8988T (cell line): ENCODE data around the gene NFKBIE.

Source experiments
- DNase-seq: peaks from one replicate; pipeline ENCODE4 v3.0.0; 2011

NFKBIE gene

DNA sequence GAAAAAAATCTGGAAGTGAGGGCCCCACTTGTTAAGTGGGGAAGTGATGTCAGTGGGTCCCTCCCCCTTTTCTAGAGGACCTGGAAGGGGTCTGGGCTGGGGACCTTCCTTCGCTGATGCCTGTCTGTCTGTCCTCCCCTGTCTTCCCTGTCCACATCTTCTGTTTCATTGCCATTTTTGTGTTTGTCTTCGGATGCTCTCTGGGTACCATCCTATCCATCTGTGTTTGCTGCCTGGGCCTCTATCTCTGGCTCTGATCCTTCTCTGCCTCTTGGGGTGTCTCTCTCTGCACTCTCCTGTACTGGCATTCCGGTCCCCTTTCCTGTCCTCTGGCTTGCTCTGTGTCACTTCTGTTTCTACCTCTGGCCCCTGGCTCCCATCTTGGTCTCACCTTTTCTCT, 7.2 kb upstream of the NFKBIE start:
- DNase-seq = no peak

DNA sequence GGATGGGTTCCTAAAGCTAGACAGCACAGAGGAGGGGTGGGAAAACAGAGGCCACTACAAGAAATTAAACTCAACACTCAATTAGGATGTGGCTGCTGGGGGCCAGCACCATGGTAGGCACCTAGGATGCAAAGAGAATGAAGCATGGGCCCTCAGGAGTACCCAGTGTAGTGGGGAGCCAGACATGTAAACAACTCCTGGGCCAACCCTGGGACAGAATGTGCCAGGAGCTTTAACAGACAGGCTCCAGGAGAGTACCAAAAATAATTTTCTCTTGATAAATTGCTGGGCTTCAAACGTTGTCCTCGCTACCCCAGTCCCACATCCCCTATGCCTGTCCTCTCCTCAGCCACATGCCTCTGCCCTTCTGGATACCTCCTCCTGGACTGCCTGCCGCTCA, 6.6 kb upstream of the NFKBIE start:
- DNase-seq = no peak

DNA sequence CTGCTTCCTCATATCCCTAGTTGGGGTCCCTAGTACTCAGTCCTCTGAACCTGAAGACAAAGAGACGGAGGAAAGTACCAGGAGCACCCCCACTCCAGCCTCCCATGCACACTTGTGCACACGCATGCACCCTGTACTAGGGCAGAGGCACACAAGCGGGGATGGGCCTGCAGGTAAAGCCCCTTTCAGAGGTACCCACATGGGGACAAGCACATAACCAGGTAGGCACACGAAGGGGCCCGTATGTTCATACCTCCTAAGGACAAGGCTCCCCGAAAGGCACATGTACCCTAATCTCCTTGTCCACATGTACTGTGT, 6.0 kb upstream of the NFKBIE start:
- DNase-seq = no peak

DNA sequence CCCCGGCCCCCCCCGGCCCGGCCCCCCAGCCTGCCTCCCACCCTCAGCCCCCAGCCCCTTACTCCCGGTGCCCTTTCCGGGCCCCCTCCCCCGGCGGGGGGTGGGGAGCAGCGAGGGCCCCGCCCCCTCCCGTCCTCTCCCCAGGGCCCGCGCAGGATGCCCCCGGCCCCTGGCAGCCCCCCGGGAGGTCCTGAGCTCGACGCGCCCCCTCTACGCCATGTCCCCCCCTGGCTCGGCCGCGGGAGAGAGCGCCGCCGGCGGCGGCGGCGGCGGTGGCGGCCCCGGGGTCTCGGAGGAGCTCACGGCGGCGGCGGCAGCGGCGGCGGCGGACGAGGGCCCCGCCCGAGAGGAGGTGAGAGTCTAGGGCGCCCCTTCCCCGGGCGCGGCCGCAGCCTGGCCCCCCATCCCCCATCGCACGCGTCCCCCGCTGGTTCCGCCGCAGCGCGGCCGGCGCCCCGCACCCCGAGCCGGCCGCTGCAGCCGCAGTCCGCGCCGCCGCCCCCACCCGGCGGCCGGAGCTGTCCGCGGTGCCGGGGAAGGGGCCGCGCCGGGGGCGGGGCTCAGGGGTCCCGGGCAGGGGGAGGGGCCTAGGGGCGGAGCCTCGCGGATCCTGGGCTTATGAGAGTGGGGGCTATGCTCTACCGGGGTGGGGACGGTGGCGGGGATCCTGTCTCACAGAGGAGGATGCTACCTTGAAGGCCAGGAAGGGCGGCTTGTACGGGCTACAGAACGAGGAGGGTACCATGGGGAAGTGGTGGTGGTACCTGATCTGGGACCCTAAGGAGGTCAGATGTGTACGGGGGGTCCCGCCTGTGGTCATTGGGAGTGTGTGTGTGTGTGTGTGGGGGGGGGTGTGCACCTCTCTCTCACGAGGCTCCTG, 5.4 kb upstream of the NFKBIE start:
- no peak for DNase-seq

DNA sequence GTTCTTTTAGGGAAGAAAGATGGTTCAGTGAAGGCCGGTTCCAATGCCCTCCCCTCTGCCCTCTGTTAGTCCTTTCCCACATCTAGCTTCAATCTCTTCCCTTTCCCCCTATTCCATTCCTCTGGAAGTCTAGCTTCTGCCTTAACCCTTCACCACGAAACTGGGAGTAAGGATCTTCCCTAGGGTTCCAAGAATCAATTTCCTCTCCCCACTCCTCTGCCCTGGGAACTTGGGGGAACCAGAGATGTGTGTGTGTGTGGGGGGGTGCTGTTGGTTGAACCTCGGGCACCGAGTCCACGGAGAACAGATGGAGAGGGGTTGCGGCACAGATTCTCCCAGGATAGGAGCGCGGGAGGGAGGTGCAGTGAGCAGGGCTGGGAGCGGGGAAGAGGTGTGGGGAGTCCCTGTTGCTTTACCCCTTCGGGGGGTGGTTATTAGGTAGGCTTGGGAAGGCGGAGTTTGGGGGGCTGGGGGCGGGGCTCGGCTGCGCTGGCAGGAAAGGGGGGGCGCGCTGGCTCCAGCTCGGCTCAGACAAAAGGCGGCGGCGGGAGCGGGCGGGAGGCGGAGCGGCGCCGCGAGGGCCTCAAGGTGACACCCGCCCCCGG, 4.7 kb upstream of the NFKBIE start, which contains the start of gene TMEM151B:
TMEM151B (plus strand) TSS at position 530 of the 605 bp plus-strand sequence. CDS start 293 bp downstream, outside the sequence.
- DNase-seq = no peak

DNA sequence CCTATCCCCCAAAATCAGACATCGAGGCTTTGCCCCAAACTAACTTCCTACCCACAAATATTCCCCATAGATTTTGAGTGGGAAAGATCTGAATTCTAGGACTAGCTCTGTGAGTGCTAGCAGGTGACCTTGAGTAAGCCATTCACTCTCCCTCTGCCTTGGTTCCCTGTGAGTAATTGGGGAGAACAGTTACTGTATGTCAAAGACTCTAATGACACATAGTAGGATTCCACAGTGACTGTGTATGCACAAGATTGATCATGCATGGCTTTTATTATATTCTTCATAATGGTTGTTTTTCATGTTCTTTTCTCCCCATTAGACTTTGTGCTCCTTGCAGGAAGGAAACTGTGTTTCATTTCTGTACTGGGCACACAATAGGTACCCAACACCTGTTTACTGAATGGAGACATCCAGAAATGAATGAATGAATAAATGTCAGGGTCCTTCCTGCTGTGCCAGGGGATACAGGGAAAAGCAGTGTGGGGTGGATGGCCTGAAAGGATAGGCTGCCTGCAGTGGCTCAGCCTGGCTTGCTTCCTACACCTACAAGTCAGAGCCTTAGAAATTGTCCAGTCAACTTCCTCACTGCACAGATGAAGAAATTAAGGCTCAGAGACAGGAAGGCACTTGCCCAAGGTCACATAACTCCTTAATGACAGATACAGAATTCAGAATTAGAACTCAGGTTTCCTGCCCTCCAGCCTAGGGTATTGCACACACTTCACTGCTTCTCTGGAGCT, 4.0 kb upstream of the NFKBIE start:
- DNase-seq = no peak

DNA sequence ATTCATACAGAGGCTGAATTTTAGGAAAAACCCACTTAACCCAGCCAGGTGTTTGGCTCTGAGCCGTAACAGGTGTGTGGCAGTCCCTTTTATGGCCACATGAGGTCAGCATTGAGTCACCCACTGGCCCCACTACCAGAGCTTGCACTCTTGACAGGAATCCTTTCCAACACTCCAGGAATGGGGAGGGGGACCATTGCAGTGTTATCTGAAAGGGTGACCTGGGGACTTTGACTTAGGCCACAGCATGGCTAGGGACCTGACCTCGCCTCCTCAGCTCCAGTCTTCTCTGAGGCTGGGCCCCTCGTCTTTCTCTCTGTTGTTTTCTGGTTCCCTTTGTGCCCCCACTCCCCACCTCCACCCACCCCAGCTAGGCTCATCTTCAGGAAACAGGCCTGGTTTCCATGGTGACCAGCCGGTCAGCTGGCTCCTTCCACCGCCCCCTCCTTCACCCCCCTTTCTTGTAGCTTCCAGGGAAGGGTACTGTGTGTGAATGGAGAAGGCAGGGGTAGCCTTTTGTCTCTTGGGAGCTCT, 2.8 kb upstream of the NFKBIE start:
- DNase-seq = no peak

DNA sequence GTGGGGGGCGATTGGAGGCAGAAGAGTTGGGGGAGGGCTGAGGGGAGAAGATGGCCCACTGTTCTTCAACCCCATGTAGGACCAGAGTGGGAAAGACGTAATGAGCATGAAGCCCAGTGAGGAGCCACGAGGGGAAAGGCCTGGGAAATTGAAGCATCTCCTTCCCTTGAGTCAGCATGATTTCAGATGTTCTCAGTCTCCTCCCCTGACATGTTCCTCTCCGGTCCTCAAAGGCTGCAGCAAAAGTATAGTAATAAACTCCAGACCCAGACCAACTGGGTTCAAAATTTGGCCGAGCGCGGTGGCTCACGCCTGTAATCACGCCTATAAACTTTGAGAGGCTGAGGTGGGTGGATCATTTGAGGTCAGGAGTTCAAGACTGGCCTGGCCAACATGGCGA, 1.9 kb upstream of the NFKBIE start:
- no peak for DNase-seq

DNA sequence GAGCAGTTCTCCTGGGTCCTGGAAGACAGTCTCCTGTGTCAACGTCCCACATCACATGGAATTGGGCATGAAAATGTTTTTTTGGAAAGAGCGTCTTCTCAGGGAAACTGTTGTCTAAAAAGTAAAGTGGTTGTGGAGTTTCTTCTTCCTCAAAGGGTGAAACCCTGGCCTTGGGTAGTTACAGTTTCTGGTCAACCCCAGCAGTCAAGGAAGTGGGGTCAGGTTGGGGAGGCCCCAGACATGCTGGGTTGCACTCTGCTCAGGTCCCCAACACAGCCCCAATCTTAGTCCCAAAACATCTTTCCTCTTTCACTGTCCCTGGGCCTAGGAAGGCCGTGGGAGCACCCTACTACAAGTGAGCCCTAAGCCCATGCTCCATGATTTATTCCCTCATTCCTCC, 996 bp upstream of the NFKBIE start:
- DNase-seq = no peak

DNA sequence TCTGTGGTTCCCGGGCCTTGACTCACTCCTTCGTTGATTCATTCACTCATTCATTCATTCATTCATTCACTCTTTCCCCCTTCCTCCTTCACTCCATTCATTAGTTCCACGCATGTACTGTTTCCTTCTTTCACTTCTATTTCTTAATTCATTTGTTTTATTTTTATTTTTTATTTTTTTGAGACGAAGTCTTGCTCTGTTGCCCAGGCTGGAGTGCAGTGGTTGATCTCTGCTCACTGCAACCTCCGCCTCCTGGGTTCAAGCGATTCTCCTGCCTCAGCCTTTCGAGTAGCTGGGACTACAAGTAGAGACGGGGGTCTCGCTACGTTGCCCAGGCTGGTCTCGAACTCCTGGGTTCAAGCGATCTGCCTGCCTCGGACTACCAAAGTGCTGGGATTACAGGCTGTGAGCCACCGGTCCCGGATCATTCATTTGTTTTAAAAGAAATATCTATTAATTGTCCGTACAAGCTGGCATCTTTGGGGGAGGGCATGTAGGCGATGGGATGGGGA, 427 bp upstream of the NFKBIE start:
- DNase-seq = no peak

DNA sequence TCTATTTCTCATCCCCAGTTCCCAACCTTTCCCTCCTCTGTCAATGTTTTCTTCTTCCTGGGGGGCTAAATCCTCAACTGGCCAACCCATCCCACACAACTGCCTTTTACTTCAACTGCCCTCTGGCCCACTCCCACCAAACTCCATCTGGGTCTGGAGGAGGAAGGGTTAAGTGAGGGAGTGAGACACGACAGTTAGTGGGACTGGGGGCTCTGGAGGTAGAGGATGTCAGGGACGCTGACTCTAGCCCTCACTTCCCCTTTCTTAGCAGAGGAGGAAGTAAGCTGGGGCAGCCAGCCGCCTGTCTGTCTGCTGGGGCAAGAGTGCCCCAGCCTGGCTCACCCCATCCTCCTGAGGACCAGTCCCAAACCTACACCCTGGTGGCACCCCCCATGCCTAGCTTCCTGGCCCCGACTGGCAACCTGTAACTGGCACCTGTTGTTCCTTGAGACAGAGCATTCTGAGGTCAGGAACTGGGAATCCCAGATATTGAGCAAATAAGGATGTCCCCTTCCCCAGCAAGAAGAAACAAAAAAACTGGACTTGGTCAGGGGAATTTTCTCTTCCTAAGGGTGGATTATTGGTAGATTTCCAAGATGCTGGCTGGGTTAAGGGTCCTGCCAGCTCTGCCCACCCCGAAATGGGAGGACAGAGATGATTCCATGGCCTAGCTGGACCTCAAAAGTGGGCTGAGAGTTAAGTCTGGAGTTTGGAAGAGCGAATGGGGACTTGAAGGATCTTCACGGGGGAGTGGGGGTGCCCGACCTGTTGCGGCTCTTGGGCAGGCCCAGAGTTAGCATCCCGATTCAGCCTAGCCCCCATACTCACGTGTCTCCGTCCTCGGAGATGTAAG, 971 bp downstream of the NFKBIE start:
- no peak for DNase-seq

DNA sequence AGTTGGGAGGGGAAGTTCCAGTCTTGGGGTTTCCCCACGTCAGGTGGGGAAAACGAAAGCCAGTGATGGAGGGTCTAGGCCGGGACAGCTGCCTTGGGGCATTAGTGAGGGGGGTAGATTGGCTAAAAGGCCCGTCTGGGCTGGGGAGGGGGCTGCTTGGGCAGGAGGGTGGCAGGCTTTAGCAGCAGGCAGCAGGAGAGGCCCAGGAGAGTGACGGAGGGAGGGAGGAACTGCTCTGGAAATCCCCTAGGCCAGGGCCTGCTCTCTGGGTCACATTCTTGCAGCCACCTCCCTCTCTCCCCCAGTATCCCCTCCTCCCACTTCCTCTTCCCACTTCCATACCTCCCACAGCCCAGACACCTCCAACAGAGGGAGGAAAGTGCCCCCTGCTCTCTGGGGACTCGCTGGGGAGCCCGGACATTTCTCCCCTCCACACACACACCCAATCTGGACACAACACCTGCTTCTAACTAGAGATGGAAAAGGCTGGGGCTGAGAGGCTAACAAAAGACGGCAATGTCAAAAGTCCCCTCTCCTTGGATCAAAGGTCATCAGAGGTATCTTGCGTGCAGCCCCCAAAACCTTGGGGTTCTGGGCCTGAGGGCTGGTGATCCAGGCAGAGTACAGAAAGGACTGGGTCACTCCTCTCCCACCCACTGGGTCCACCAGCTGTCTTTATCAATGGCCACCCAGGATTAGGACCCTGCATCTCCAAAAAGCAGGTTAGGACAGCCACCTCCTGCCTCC, 1.8 kb downstream of the NFKBIE start:
- DNase-seq = no peak

DNA sequence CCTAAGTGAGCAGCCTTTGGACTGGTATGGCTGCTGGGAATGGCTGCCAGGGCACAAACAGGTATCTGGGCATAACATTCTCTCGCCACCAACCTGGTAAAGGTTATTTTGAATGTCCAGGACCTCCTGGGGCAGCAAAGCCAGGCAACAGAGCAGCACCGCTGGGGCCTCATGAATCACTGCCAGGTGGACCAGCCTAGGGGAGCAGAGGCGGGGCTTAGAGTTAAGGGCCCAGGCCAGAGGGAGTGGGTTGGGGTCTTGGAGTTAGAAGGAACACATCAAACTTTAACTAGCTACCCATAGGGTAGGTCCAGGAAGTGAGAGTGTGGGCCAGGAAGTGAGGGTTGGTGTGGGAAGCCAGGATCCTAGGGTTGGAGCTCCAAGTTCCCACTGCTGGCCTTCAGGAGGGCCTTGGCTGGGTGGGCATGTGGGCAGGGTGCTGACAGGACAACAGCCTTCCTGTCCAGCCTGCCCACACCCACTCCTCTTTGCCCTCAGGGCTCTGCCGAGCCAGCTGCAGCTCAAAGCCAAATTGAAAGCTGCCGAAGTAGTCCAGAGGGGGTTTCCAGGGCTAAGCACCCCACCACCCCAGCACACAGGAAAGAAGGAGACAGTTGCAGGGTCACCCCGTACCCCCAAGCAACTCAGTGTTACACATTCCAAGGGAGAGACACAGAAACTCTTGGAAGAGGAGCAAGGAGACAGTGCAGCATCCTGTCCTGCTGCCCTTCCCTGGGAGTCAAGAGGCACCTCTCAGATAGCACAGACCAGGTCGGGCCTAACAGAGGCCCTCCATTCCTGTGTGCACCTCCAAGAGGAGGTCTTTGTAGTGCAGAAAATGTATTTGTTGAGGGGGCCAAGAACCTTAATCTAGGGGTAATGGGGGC, 2.6 kb downstream of the NFKBIE start:
- no peak for DNase-seq

DNA sequence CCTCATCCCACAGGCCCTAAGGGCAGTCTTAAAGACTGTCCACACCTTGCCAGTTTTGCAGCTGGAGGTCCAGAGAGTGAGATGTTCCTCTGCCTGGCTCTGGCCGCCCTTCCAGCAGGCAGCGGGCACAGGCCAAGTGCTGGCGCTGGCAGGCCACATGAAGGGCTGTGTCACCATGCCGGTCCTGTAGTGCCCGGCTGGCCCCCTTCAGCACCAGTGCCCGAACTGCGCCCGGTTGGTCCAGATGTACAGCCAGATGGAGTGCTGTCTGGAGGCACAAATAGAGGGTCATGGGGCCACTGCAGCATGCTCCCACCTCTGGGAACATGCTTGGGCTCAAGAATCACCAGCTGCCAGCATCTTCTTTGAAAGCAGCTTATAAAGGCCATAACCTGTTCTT, 3.8 kb downstream of the NFKBIE start:
- no peak for DNase-seq

DNA sequence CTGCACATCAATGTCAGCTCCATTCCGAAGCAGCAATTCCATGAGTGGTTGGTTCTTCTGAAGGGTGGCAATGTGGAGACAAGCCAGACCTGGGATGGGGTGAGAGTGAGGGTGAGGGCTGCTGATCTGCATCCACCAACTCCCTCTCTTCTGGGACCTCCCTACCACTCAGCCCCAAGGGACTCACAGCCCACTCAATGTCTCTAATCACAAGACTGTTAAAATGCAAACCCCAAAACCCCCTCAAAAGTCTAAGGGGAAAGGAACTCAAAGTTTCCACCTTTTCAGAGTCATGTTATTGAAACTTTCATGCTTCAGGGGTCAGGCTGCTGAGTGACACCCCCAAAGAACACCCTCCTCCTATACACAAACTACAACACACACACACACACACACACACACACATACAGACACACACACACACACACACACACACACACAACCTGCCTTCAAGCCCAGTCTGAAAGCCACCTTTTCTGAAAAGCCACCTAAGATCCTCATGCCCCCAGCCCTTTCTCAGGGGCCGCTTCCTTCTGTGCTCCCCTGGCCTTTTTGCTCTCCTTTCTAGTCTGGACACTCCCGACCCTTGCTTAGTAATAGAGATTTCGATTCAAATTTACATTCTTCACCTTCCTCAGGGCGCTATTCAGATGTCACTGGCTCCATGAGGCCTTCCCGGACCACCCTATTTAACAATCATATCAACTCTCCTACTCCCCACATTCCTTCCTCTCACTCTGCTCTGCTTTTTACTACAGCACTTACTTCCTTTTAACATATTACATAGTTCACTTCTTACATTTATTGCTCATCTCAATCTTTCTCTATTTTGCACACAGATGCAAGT, 4.7 kb downstream of the NFKBIE start:
- no peak for DNase-seq

DNA sequence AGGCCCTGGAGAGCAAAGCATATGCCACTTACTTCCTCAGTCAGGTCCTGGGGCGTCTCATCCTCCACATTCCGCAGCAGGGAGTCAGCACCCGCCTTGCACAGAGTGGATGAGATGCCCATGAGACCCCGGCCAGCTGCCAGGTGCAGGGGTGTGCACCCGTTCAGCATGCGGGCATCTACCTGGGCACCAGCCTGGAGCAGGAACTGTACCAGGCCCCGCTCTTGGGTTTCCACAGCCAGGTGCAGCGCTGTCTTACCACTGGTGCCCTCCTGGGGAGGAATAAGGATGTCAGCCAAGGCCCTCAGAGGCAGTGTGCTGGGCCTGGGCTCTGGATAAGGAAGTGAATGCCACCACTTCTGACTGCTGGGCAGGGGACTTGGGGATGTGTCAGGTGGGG, 5.3 kb downstream of the NFKBIE start:
- no peak for DNase-seq

DNA sequence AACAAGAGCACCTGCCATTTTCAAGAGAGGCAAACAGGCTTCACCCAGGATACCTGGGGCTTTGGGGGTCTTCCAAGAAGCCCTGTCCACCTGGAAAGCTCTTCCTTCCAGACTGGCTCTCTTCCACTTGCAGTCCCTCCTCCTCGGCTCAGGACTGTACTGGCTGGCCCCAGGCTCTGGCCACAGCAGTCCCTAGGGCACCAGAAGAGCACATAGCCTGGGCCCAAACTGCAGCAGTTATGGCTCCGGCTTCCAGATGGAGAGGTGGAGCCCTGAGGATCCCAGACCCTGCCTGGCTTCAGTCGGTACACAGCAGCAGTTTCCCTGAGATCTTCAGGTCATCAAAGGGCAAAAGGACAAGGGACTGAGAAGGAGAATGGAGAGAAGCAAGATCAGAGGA, 6.4 kb downstream of the NFKBIE start:
- DNase-seq = no peak

DNA sequence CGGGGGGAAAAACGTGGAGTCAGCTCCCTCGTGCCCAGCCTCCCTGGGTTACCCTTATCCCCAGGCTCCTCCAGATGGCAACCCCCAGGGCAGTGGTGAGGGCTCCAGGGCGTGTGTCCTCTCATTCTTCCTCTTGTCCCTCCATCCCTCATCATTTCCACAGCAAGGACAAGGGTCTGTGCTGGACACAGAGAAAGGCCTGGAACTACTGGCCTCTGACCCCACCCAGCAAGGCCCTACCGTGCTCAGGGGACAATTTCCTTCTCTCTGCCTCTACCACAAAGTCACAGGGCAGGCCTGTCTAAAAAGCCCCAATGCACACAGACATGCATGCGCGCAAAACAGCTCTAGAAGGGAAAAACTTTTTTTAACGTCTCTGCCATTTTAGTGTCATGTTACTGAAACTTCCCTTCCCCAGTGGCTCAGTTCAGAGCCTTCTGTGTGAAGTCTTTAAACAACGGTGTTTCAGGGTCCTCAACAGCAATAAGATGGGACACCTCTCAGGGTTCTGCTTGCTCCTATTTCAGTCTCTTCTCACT, 7.0 kb downstream of the NFKBIE start:
- no peak for DNase-seq

DNA sequence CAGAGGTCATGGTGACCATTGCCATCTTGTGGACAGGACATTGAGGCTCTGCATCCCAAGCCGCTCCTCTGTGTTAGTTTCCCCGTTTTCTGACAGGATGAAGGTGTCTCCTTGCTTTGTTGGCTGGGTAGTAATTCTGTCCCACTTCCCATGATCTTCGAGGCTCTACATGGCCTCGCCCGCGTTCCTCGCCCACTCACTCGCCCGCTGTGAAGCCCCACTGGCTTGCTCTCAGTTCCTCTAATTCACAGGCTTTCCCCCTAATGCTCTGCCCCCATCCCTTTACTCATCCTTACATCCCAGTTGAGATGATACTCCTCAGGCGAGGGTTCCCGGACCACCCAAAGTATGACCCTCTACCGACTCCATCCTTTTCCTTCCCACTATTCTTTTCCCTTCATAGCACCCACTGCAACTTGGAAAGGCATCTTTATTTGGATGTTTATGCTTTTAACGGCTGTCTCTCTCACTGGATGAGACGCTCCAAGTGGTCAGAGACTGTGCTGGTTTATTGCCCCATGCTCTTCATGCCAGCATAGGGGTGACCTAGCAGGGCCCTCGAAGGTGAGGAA, 7.5 kb downstream of the NFKBIE start:
- DNase-seq = no peak
